Stimulated activated CD4-positive, alpha-beta T cell treated with anti-CD3 and anti-CD28 coated beads, Interleukin-1b, Interleukin-23, amount 100 ng/mL, for 4 hours (primary cell): Measurements from ENCODE around the gene MARCHF10.

Experiments used
- DNase-seq, 2 donors: peaks; one replicate each; pipeline ENCODE4 v3.0.0-alpha.2; 2020; ENCODE audit warnings: low read depth in 2 of 2

Gene MARCHF10

DNA sequence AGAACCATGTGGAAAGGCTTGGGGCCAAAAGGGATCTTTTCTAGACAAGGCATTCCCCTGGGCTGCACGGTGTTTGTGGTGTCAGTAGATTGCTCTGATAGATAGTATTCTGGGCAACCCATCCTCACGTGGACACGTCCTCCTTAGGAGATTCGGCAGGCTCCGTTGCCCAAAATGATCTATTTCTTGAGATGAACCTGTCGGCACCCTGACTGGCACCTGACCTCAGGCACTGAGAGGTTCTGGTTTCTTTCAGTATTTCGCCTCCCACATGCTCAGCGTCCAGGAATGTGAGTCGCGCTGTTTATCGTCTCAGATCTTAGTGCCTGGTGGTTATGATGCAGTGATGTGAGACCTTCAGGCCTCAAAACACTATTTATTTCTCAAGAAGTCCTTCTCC, 89.7 kb downstream of the MARCHF10 start:
- no peak for DNase-seq

DNA sequence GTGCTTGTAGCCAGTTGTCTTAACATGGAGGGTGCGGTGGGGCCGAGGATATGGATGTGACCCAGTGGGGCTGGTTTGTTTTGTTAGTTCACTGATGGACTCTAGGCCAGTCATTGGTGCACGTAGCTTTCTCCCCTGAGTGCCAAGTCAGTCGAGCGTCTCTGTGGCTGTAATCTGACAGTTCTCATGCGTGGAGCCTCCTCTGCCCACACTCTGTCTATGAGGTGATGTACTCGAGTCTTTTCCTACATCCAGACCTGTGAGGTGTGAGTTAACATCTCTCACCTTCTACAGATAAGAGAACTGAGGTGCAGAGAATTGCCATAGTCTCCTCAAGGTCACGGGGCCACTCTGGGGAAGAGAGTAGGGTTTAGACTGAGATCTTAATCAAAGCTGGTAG, 90.2 kb downstream of the MARCHF10 start:
- no peak for DNase-seq

DNA sequence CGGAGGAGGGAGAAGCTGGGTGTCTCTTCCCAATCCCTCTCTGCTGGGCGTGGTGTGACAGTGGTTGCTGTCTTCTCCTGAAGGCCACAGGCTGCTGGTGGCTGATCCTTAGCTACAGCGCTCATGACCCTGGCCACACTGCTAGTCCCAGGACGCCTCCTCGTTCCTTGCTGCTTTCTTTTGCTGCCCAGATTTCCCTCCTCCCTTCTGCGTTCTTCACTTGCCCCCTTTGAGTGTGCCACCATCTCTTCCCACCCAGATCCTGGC, 90.6 kb downstream of the MARCHF10 start:
- no peak for DNase-seq

DNA sequence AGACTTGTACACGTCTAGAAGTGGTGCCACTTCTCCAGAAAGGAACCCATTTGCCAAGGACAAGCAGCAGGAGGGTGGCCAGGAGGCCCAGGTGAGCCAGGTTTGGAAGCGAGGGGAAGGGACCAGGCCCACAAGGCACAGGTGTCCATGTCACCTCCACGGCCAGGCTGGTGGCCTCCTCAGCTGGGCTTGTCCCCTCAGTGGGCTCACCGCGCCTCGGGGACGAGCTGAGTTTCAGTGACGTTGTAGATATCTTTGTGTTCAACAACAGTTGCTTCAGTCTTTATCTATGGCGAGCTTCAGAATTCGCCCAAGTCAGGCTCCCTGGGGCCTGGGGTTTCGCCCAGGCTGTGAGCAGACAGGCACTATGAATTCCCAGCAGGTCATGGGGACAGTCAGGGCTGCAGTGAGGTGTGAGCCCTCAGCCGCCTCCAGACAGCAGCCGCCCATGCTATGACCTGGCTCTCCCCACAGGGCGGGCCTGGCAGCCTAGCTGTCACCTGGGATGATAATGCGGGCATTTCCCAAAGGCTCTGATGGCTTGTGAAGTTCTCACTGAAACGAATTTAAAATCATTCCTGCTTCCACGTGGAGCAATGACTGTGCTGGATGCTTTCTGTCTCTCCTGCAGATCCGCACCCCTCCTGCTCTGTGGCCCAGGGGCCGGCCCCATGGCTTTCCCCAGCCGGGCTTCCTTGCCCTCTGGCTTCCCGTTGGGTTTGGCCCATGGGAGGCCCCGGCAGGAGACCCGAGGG, 91.1 kb downstream of the MARCHF10 start:
- DNase-seq, result no peak

GRCh38 chr17:62715882-62716390, 92.2 kb downstream of the MARCHF10 start:
- DNase-seq, result no peak

GRCh38 chr17:62714016-62714777, 93.9 kb downstream of the MARCHF10 start:
- no peak for DNase-seq

DNA sequence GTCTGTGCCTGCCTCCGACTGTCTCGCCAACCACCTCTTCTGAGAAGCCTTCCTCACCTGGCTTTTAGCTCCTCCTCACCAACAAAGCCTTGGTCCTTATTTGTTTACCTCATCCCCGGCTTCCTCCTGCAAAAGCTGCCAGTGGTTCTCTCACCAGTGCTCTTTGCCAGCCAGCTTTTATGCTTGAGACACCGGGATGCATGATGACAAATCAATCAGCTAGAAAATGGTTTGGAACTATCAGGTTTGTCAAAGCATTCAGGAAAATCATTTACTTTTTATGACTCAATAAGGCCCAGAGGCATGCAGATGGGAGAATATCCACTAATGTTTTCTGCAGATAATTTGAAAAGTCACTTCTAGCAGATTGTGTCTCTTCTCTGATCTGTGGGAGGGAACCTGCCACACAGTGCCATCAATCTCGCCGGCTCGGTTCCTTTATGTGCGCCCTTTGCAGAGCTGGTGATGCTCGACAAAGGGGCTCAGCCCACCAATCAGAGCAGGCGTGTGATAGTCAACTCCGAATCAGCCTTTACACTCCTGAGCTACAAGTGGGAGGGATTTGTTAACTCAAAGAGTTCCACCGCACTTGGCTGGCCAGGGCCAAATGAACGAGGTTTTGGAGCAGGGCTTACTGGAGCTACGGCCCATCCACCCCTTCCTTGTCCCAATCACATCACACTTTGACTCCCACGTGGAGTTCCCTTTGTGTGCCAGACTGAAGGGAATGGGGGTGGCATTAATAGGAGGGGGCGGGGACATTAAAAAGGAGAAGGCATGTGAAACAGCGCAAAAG, 94.8 kb downstream of the MARCHF10 start:
- DNase-seq, result no peak

DNA sequence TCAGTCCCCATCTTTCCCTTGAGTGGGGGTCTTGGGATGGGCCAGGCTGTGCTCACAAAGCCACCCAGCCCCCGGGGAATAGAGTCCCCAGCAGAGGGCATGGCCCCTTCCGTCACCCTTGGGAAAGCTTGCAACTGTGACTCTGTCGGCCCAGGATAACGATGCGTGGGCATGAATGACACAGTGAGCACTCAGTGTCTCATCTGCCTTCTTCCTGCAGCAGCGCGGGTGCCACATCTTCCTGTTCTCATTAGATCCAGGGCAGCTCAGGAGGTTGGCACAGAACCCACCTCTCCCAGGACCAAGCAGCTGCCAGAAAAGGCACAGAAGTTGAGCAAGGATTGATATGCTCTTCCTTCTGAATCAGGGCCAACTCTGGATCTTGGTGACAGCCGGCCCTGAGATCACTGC, 95.9 kb downstream of the MARCHF10 start:
- DNase-seq, result no peak

- DNase-seq, result no peak
Measured at GRCh38 chr17:62708587-62708986, 99.5 kb downstream of the MARCHF10 start.

DNA sequence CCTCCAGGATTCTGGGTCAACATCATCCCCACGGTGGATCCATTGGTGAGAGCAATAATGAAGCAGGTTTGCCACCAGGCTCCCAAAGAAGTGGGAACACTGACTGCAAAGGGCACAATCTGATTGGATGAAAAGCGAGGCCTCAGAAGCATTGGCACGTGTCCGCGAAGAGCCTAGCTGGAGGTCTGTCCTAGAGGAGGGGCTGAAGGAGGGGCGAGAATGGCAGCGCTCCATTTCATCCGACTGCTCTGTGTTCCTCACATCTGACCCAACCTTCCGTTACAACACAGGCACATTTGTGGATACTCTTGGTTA, 100.7 kb downstream of the MARCHF10 start:
- no peak for DNase-seq

GRCh38 chr17:62706598-62707424, 101.3 kb downstream of the MARCHF10 start:
- DNase-seq, result no peak

DNA sequence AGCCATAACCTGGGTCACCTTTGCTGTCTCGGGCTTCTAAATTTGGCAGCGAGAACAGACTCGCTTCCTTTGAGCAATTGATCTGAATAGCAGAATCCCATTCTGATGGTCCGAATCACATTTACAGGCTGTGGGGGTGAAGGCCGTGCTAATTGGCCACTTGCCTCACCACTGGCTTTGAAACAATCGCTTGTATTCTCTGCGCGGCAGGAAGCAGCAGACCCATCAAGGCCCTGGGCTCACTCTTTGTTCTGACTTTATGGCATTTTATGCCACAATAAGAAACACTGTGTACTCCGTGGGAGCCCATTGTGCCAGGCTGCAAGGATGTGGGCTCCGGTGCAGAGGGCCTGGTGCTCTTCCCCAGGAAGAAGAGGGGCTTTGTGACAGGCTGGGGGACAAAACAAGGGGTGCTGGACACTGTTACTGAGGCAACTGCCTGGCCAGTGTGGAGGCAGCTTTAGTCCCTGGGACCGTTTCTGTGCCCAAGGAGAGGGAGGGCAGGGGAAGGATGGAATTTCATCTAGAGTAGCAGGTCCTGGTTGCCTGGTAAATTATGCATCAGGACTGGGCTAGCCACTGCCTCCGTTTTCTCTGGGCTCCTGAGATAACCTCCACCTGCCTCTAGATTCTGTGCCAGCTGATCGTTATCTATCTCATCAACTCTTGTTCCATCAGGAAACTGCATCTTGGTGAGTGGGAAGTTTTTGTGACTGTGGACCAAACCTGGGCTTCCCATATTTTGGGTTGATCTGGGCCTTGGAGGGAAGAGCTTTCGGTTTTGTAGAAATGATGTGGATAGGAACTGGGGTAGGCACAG, 102.1 kb downstream of the MARCHF10 start:
- DNase-seq, result no peak

- DNase-seq, result no peak
Measured at GRCh38 chr17:62705156-62705777, 102.8 kb downstream of the MARCHF10 start.

GRCh38 chr17:62704381-62704971, 103.6 kb downstream of the MARCHF10 start:
- DNase-seq, result no peak

- DNase-seq, result peak; percentile 69 to 74
Measured at GRCh38 chr17:62703776-62704380, 104.2 kb downstream of the MARCHF10 start.

DNA sequence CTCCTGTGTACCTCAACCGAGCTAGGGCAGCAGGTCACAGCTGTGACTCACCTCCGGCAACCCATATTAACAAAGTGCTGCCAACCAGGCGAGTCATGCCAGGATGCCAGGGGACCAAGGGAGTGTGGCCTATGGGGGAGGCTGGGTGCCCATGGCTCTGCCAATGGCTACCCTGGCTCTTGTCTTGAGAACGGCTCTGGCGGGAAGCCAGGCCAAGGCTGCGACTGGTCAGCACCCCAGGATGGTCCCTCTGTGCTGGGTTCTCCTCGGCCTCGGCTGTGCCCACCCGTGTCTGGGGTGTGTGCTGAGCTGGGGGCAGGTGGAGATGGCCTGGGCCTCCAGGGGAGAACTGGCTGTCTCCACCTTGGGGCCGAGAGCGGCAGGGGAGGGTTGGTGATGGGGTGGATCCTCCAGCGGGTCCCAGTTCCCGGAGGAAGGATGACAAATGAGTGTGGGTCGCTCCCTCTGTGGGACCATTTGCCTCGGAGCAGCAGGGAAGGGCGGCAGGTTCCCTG, 104.8 kb downstream of the MARCHF10 start:
- no peak for DNase-seq

DNA sequence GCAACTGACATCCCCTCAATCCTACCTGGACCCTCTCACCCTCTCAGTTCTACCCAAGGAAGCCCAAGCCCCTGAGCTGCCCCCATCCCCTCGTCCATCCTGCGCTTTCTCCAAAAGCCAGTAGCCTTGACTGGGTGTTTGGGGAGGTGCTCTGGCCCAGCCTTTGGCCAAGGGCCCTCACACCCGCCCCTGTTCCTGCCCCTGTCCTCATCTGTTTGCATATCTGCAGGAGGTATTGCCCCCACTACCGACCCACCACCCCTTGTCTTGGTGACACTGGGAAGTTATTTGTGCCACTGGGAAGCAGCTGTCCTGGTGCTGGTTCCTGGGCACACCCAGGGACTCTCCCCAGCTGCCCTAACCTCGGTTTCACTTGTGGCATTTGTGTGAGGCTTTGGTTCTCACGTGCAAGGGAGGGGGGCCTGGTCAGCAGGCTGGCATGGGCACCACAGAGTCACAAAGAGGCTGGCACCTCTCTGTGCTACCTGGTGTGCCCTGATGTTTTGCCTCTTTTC, 105.3 kb downstream of the MARCHF10 start:
- no peak for DNase-seq

DNA sequence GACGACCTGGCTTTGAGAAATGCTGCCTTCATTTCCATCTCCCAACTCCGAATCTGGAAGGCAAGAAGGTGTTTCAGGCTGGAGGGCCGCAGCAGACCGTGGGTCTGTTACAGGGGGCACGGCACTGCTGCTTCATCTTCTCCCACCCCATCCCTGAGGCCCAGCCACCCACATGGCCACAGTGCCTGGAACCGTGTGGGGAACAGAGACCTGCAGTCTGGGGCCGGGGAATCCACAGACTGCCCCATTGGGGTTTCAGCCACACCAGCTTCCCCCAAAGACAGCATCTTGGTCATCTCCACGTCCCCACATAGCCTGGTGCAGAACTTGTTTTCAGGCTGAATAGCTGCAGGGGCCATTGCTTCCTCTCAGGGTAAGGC, 106.4 kb downstream of the MARCHF10 start:
- DNase-seq, result no peak
